Measurements from ENCODE around the gene MRPS22. TPM values are rescaled to one million over a fixed set of nuclear protein-coding genes. Genes with fewer than 3 reads are reported as not detected.

The MRPS22 gene
- total RNA-seq, 4 donors from 2014 or later = 50.2 to 73.2 (median 62.3) TPM

- Histone ChIP-seq H3K4me1 (peaks cover 0 to 4% (median 0%) of the 10 kb centered on the region in 3 donors), H3K27ac (no peak overlapping the region), H3K4me3 (no peak overlapping the region), H3K36me3 (peaks cover 16 to 100% (median 62%) of the 10 kb centered on the region in 3 donors), H3K9me3 (no peaks in the 10 kb centered on the region), H3K27me3 (no peaks in the 10 kb centered on the region)
- WGBS, 2 donors = 88 to 94% methylated on average over 1 of the region's 1 CpG
- DNase-seq = no peak
- TF ChIP-seq CTCF (IDR thresholded peaks at IDR 0.05) (no peak), POLR2A (IDR thresholded peaks at IDR 0.05) (no peak)
- intact Hi-C loops (cut with DNase I) = no loop called here
Measured at GRCh38 chr3:139364549-139364948, 20.7 kb downstream of the MRPS22 start.

GRCh38 chr3:139374099-139374498 lies 30.3 kb downstream of the MRPS22 start:
- Histone ChIP-seq H3K27me3 (no peaks in the 10 kb centered on the region), H3K4me3 (no peak overlapping the region), H3K4me1 (no peaks in the 10 kb centered on the region), H3K9me3 (no peaks in the 10 kb centered on the region), H3K36me3 (peaks cover 19 to 100% (median 40%) of the 10 kb centered on the region in 3 donors), H3K27ac (no peak overlapping the region)
- no peak for TF ChIP-seq POLR2A (IDR thresholded peaks at IDR 0.05)
- TF ChIP-seq CTCF (IDR thresholded peaks at IDR 0.05) = no peak
- WGBS, 2 donors = 84 to 88% methylated on average over 2 of the region's 2 CpGs
- DNase-seq = no peak
- intact Hi-C loops (cut with DNase I) = no loop called here

- DNase-seq = no peak
- Histone ChIP-seq H3K4me1 (no peaks in the 10 kb centered on the region), H3K27ac (no peak overlapping the region), H3K27me3 (no peaks in the 10 kb centered on the region), H3K36me3 (peaks cover 19 to 100% (median 28%) of the 10 kb centered on the region in 3 donors), H3K9me3 (no peaks in the 10 kb centered on the region), H3K4me3 (no peak overlapping the region)
- intact Hi-C loops (cut with DNase I) = no loop called here
- WGBS, 2 donors = 86 to 87% methylated on average over 3 of the region's 3 CpGs
- TF ChIP-seq CTCF (IDR thresholded peaks at IDR 0.05) (no peak), POLR2A (IDR thresholded peaks at IDR 0.05) (no peak)
Measured at GRCh38 chr3:139377378-139377777, 33.6 kb downstream of the MRPS22 start.

- intact Hi-C loops (cut with DNase I) = no loop called here
Measured at GRCh38 chr3:139378587-139379241, 34.9 kb downstream of the MRPS22 start.

More at GRCh38 chr3:139378587-139379241, 34.9 kb downstream of the MRPS22 start:
- no peak overlapping the region for H3K27ac ChIP-seq
- H3K4me3 ChIP-seq = no peak overlapping the region
- no peak for DNase-seq
- no peaks in the 10 kb centered on the region for H3K27me3 ChIP-seq
- no peaks in the 10 kb centered on the region for H3K9me3 ChIP-seq
- H3K36me3 ChIP-seq = peaks cover 7 to 98% (median 19%) of the 10 kb centered on the region in 3 donors
- WGBS, 2 donors = 71 to 77% methylated on average over 3 of the region's 3 CpGs
- H3K4me1 ChIP-seq = no peaks in the 10 kb centered on the region
- TF ChIP-seq CTCF (IDR thresholded peaks at IDR 0.05) = no peak
- no peak for TF ChIP-seq POLR2A (IDR thresholded peaks at IDR 0.05)
